HG03521 (cell line): ENCODE results near the gene CCL20.
"Not testable (repeated sequence)": the region's sequence is repeated elsewhere in the genome, so short reads cannot be mapped to it uniquely, and the experiment has no call there.

Experiments used
- ATAC-seq: cut with Tn5 transposase; IDR thresholded peaks from one replicate; pipeline ENCODE4 v1.9.1; 2021; ENCODE audit warnings: mild to moderate bottlenecking, moderate library complexity; ENCODE audit not compliant: unreplicated experiment

CCL20 gene

DNA sequence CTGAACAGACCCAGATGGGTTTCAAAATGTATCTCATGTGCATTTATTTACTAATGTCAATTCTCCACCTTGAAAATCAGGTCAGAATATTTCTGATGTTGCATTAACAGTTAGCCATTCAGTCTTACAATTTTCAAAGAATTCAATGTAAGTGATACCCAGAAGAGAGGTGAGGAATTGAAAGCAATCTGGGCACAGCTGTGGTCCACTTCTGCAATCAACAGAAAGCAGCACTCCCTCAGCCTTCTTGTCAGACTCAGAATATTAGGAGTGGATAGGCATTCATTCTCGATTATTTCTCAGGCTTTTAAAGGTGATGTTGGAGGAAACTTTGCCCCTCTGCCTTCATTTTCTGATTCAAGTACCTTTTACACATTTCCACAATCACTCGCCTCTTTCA, 15.7 kb downstream of the CCL20 start:
- no peak for ATAC-seq

DNA sequence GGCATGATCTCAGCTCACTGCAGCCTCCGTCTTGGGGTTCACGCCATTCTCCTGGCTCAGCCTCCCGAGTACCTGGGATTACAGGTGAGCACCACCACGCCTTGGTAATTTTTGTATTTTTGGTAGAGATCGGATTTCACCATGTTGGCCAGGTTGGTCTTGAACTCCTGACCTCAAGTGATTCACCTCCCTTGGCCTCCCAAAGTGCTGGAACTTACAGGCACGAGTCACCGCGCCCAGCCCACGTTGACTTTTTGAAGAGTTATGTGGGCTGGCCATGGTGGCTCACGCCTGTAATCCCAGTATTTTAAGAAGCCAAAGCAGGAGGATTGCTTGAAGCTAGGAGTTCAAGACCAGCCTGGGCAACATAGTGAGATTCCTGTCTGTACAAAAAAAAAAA, 20.8 kb downstream of the CCL20 start:
- ATAC-seq: no peak

DNA sequence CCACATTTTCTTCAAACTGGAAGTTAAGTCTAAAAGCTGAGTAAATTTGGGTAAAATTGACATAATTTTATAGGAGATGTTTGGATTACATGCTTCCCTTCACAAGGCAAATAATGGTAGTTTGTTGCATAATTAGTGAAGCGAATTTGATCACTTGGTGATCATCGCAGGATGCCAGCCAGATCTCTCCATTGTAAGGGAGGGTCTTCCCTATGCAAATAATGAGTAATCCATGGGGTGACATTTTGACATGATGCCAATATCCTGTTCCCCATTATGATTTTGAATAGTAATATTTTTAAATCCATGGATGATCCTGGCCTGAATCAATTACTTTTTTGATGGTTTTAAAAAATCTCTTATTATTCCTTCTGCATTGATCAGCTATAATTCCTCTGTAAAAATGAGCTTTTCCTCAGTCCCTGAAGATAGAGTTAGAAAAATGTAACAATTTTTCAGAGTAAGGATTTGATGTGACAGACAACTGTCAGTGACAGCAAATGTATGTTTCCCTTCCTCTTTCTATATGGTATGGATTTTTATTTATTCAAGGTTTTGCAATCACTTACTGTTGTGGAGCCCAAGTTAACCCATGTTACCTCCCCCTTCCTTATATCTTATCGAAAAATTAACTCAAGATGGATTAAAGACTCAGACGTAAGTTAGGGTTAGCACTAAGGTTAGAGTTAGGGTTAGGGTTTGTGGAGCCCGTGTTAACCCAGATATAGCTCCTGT, 21.4 kb downstream of the CCL20 start:
- ATAC-seq: no peak

GRCh38 chr2:227839339-227840129, 25.9 kb downstream of the CCL20 start:
- not testable (repeated sequence) for ATAC-seq

- no peak for ATAC-seq
Measured at GRCh38 chr2:227846831-227847230, 33.2 kb downstream of the CCL20 start.

DNA sequence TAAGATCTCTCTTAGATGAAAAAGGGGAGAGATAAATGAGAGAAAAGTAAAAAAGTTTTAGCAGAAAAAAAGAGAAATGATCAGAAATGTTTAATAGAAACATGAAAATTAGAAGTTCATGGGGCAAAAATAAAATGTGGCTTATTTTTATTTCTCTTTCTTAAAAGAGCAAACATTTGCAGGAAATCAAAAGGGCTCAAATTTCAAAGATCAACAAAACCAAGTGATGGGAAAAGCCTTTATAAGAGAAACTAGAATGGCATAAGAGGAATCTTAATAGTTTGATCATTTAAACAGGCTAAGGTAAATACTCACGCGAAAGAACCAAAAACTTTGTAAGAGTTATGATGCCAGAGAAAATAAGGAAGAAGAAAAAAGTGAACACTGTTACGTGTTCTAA, 34.5 kb downstream of the CCL20 start:
- no peak for ATAC-seq

DNA sequence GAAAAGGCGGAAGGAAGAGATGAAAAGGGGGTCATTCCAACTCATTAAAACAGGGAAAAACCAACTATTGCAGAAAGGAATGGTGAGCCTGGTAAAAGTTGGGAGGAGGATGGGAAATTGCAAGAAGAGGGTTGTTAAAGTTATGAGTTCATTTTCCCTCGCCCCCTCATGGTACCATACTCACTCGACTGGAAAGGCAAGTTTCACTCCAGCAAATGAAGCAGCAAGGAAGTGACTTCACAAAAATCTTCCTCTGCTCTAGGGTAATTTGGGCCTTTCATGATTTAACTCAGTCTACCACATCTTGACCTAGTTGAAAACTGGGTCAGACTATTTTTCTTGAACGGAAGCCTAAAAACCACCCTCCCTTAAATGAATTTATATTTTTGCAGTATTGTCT, 34.9 kb downstream of the CCL20 start:
- no peak for ATAC-seq

GRCh38 chr2:227849906-227850305, 36.3 kb downstream of the CCL20 start:
- no peak for ATAC-seq

DNA sequence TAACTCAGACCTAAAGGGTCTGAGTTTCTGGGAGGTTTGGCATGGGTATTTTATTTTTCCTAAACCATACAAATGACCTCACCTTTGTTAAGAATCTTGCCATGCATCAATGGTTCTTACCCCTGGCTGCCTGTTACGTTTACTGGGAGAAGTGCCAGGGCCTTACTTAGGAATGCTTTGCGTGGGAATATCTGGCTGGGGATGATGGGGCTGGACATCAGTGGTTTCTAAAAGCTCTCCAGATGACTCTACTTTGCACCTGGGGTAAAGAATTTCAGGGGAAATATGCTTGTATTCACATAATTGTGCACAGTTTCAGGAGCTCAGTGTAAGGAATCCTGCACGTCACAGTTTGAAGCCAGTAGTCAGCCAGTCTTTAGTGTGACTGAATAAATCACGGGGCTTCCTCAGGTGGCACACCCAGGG, 39.6 kb downstream of the CCL20 start:
- ATAC-seq: no peak

DNA sequence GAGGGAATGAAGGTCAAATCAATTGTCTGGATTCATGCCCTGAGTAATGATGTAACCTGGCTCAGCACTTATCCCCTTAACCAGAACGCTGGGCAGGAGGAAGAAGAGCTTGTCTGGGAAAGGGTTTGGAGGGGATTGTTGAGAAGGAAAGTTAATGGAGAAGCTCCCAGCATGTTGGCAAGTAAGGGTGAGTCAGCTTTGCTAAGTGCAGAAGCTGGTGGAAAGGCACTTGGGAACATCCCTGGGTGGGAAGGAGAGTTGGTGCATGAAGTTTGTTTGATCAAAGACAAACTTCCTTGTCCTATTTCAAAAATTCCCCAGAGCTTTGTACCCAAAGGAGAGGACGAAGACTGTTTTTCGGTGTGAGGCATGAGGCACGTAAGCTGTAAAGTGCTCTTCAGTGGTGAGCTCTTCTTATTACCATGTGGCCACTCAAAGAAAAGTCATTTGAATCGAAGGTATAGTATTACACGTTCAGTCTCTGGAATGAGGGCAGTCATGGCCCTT, 40.2 kb downstream of the CCL20 start:
- ATAC-seq: no peak

DNA sequence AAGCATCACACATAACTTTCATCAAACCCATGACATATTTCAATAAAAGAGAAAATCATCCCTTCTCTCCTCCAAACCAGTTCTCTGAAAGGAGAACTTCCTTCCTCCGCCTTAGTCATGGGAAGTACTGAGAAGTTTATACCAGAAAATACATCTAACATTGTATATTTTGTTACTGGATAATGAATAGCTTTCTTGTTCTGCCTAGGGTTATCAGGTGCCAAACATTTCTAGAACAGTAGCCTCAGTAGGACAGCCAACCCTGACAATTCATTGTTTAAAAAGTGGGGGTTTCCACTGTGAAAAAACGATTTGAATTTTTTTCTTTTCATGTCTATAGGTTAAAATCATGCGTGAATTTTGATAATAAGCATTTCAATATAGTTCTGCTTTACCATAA, 41.8 kb downstream of the CCL20 start:
- ATAC-seq: no peak

DNA sequence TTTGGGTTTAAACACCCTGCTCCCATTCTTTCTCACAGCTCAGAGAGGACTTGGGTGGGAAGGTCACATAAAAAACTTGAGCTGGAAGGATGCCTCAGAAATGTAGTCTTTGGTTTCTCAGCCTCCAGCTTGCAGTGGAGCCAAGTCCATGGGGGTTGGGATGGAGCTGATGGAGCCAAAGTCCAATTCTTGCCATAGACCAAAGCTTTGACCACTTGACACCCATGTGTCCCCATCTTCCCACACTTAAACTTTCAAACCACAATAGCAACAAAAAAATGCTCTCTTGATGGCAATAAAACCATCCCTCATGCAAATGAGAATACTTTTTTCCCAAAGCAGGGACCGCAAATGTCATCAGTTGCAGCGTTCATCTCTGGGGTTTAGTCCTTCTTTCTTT, 43.1 kb downstream of the CCL20 start:
- ATAC-seq: no peak

DNA sequence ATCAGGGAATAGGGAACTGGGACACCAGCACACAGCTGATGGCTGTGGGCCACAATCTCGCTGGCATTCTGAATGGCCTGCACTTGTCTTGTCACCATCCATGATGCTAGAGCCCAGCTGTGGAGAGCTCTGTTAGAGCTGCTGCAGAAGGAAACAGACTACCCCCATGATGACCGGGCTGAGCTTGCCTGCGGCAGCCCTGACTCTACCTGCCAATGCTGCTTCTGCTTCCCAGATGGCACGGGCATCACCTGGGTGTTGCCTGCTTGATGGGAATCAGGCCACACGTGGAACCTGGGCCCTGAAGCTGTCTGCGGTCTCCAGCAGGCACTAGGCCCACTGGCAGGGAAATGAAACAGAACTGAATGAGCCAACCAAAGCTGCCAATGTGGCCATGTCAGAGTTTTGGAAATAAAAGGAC, 46.6 kb downstream of the CCL20 start:
- ATAC-seq: no peak

DNA sequence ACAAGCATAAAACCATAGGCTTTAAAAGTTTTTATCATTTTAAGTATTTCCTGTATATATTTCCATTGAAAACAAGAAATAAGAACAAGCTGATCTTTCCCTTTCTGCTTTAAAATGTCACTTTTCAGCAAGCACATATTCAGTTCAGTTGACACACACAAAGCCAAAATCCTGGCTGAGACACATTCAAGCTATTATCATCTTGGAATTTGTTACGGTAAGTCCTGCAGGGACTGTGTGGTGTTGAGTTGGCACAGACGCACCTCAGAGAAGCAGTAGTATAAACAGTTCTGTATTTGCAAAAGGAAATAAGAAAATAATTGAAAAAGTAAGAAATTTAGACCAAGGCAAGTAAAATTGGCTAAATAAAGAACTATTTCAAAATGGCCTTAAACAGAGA, 47.4 kb downstream of the CCL20 start:
- no peak for ATAC-seq

- ATAC-seq: no peak
Measured at GRCh38 chr2:227862227-227862740, 48.6 kb downstream of the CCL20 start.

DNA sequence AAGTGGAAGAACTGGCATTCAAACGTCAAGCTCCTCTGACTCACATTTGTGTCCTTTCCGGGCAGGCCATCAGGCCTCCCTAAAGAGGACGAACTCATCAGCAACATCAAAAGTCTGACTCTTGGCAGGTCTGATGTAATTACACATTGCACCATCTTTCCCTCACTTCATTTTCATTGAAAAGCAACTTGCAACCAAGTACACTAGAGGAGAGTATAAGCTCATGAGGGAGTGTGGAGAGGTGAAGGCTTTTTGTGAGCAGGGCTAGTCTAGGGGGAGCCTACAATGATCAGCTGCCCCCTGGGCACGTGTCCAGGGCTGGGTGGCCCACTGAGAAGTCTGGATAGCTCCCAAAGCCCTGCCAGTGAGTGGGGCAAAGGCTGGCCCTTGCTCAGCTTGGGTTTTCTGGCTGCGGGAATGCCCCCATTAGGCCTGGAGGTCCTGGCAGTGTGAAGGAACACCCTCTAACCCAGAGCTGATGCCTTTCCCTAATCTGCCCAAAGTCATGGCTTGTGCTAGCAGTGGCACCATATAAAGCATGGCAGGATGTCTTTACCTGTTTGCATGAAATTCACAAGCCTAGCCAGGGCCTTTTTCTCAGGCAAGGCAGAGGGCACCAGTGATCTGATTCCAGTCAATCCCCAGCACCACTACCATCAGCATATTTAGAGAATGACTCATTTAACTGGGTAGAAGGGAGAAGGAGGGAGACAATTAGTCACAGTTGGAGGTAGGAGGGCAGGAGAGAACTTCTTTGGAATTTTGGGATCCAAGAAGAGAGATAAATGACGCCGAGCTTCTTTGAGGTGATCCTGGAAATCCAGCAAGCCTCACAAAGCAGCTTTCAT, 49.3 kb downstream of the CCL20 start:
- ATAC-seq: no peak

- ATAC-seq: no peak
Measured at GRCh38 chr2:227864161-227864756, 50.6 kb downstream of the CCL20 start.

GRCh38 chr2:227865291-227865690, 51.6 kb downstream of the CCL20 start:
- no peak for ATAC-seq
